HepG2 (cell line): ENCODE data around the gene N4BP2. TPM values are rescaled to one million over a fixed set of nuclear protein-coding genes. Genes with fewer than 3 reads are reported as not detected.
A peak's percentile ranks its signal among the peaks of the same experiment; 100 is the strongest.

Experiments
- ATAC-seq: fragments of 200-7000 bp; cut with Tn5 transposase; 3 replicates; pipeline ENCODE4 v1.9.1; 2020; ENCODE audit warnings: mild to moderate bottlenecking, moderate library complexity
- BruUV-seq: library from RNA; stranded (reverse); fragments of 400-500 nt; replicated peaks from 2 replicates; lab custom pipeline; 2021; lab: Mats Ljungman, UMichigan
- CTCF ChIA-PET: fragments of 300-600 bp; formaldehyde crosslinking; extraction: SDS; loops from one replicate; lab custom pipeline; 2021; ENCODE audit warnings: low total read pairs, inconsistent platforms, low intra/inter-chr PET ratio; lab: Yijun Ruan, JAX
- POLR2A ChIA-PET: fragments of 350-600 bp; sonication (Branson Sonifier 250); formaldehyde crosslinking; loops from one replicate; lab custom pipeline; 2020; ENCODE audit warnings: antibody characterized with exemption, inconsistent platforms; lab: Yijun Ruan, JAX
- DNase-seq: peaks from one replicate; pipeline ENCODE4 v3.0.0-alpha.2; 2015; ENCODE audit warnings: low spot score
- FAIRE-seq: peaks from 3 replicates; lab custom pipeline; 2011; peaks lifted over from hg19 to GRCh38; lab: Jason Lieb, UNC
- H2AFZ ChIP-seq: one replicate; pipeline ENCODE4 v1.6.1; 2011; ENCODE audit warnings: low read length, inconsistent platforms
- H3K27ac ChIP-seq: fragments of 300-600 bp; 3 replicates; pipeline ENCODE4 v1.8.0; 2011; ENCODE audit warnings: mixed run types, mild to moderate bottlenecking, mixed read lengths, low read length, inconsistent platforms; ENCODE audit not compliant: insufficient read depth; ENCODE audit errors: extremely low read length
- H3K27me3 ChIP-seq, 2 experiments: fragments of 200-600 bp in 1 of 2; 2 replicates in 1 of 2; 3 replicates in 1 of 2; pipeline versions ENCODE4 v1.6.0 to v1.8.0; 2011; ENCODE audit warnings: low read length in 2 of 2, mild to moderate bottlenecking in 2 of 2, moderate library complexity in 2 of 2, inconsistent platforms in 1 of 2; ENCODE audit not compliant: insufficient read depth in 2 of 2, control insufficient read depth in 1 of 2
- H3K36me3 ChIP-seq, 2 experiments: fragments of 200-600 bp in 1 of 2; replicated peaks in 1 of 2; 2 replicates in 1 of 2; 3 replicates in 1 of 2; pipeline versions ENCODE4 v1.5.1 to v1.8.0; 2011; ENCODE audit warnings: low read length in 2 of 2, inconsistent platforms in 1 of 2; ENCODE audit not compliant: insufficient read depth in 2 of 2, control insufficient read depth in 1 of 2
- H3K4me1 ChIP-seq: 2 replicates; pipeline ENCODE4 v1.5.1; 2012; ENCODE audit warnings: low read length, inconsistent platforms; ENCODE audit not compliant: insufficient read depth
- H3K4me2 ChIP-seq: 2 replicates; pipeline ENCODE4 v1.6.0; 2011; ENCODE audit warnings: low read depth, low read length, inconsistent platforms
- H3K4me3 ChIP-seq, 3 experiments: fragments of 200-600 bp in 1 of 3; sonication (generic), shearing (Covaris generic) in 1 of 3; replicated peaks in 1 of 3; 2 replicates each; pipeline ENCODE4 v1.5.1; 2011 to 2016; ENCODE audit warnings: low read length in 3 of 3, inconsistent platforms in 2 of 3, low read depth in 2 of 3, mild to moderate bottlenecking in 2 of 3, control low read depth in 1 of 3, mixed read lengths in 1 of 3; ENCODE audit not compliant: insufficient read depth in 1 of 3
- H3K79me2 ChIP-seq: one replicate; pipeline ENCODE4 v1.6.1; 2011; ENCODE audit warnings: low read length, inconsistent platforms; ENCODE audit not compliant: insufficient read depth
- H3K9ac ChIP-seq: 2 replicates; pipeline ENCODE4 v1.6.0; 2011; ENCODE audit warnings: mild to moderate bottlenecking, low read depth, low read length, inconsistent platforms; ENCODE audit not compliant: insufficient read depth
- H3K9me3 ChIP-seq: 2 replicates; pipeline ENCODE4 v1.5.1; 2012; ENCODE audit warnings: mild to moderate bottlenecking, low read length
- H4K20me1 ChIP-seq: 2 replicates; pipeline ENCODE4 v1.6.0; 2011; ENCODE audit warnings: inconsistent platforms, mild to moderate bottlenecking, low read length, moderate library complexity; ENCODE audit not compliant: insufficient read depth
- CHD2 ChIP-seq: IDR thresholded peaks from 2 replicates; pipeline ENCODE4 v1.6.1; 2011; ENCODE audit warnings: low read depth, low read length, improper control_type of control experiment
- ELF4 ChIP-seq: sonication (generic); formaldehyde crosslinking; IDR thresholded peaks from 2 replicates; pipeline ENCODE4 v1.5.0; 2020; ENCODE audit warnings: missing genetic modification reagents, mild to moderate bottlenecking, moderate library complexity, borderline replicate concordance
- SALL1 ChIP-seq: sonication (generic); formaldehyde crosslinking; IDR thresholded peaks from 2 replicates; pipeline ENCODE4 v1.8.0; 2022; ENCODE audit warnings: mild to moderate bottlenecking, missing genetic modification reagents
- SAP130 ChIP-seq: IDR thresholded peaks from 2 replicates; pipeline ENCODE4 v1.6.1; 2016; ENCODE audit warnings: low read depth
- SRY ChIP-seq: sonication (generic); formaldehyde crosslinking; IDR thresholded peaks from 2 replicates; pipeline ENCODE4 v1.8.0; 2022; ENCODE audit warnings: mild to moderate bottlenecking, missing genetic modification reagents
- ZNF660 ChIP-seq: sonication (generic); formaldehyde crosslinking; IDR thresholded peaks from 2 replicates; pipeline ENCODE4 v1.5.1; 2020; ENCODE audit warnings: mild to moderate bottlenecking, low read depth, missing genetic modification reagents, borderline replicate concordance
- WGBS: methylation state at CpG from one replicate; pipeline ENCODE4 v1.1.6; 2017; ENCODE audit warnings: low lambda C conversion rate; 5-methylcytosine and 5-hydroxymethylcytosine counted together
- in situ Hi-C: cut with HindIII; loops from 2 replicates; pipeline ENCODE4 v1.10.0; 2017; ENCODE audit warnings: low pct_unique_long_range_greater_than_20kb; ENCODE audit not compliant: extremely low pct_ligation_motif_present
- intact Hi-C: fragments of 100-400 bp; cut with micrococcal nuclease; formaldehyde crosslinking; loops from one replicate; pipeline ENCODE4 v1.10.0; 2022; ENCODE audit not compliant: unreplicated experiment
- polyA plus RNA-seq, 8 experiments: library from polyadenylated mRNA; depleted of rRNA in 3 of 8; stranded (reverse) in 7 of 8; unstranded in 1 of 8; fragments of >200 nt; fragmentation: Illumina TruSeq in 4 of 8; extraction: Trizol in 4 of 8; gene quantifications; 2 replicates each; pipeline versions ENCODE4 v1.2.1 to v1.2.3, GENCODE V29; 2011 to 2016; ENCODE audit warnings: low read depth in 4 of 8, missing spikeins in 1 of 8, mixed read lengths in 1 of 8; ENCODE audit not compliant: insufficient read depth in 1 of 8
- total RNA-seq, 5 experiments: library from RNA; depleted of rRNA; stranded (reverse); fragments of >200 nt; fragmentation: Illumina TruSeq; extraction: Trizol; gene quantifications; 2 replicates each; pipeline ENCODE4 v1.2.3, GENCODE V29; 2016; ENCODE audit warnings: low read depth in 1 of 5
- TF ChIP-seq, protein P1 (sequence below): sonication (generic); formaldehyde crosslinking; IDR thresholded peaks from 2 replicates; pipeline ENCODE4 v1.5.1; 2020; ENCODE audit warnings: missing genetic modification reagents, mild to moderate bottlenecking, borderline replicate concordance
- TF ChIP-seq, protein P2 (sequence below): sonication (generic); formaldehyde crosslinking; conservative IDR thresholded peaks from 2 replicates; pipeline ENCODE4 v1.4.0; 2020; ENCODE audit warnings: mild to moderate bottlenecking, missing genetic modification reagents, moderate library complexity
- TF ChIP-seq, protein P3 (sequence below): sonication (generic); formaldehyde crosslinking; IDR thresholded peaks from 2 replicates; pipeline ENCODE4 v1.4.0; 2020; ENCODE audit warnings: mild to moderate bottlenecking, missing genetic modification reagents
- TF ChIP-seq, protein P4 (sequence below): IDR thresholded peaks from 2 replicates; pipeline ENCODE4 v1.6.1; 2016; ENCODE audit warnings: missing compliant biosample characterization, missing genetic modification reagents, borderline replicate concordance

The N4BP2 gene
- total and polyA plus RNA-seq, 2 of the 13 experiments (the other 11 are each of a cell fraction or from before 2014, with no cell fraction given), result 5.6 to 12.9 TPM

DNA sequence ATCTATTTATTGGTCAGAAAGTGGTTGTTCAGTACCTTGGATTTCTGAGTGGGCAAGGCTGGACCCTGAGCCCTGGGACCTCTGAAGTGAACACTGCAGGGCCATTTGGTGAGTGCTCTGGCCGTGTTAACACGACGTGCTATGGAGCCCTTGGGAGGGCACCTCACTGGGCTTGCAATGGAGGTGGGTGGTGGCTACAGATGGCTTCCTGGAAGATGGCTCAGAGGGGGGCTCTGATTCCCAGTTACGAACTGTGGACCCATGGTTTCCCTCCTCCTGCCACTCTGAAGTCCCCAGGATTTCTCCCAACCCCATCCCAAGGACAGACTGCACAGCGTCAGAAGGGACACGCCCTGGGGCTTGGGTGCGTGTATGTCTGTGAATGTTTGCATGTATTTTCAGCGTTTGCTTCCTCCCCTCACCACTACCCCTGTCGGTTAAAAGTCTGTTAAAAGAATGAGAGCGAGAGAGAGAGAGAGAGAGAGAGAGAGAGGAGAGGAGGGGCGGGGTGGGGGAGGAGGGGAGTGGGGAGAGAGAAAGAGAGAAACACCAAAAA is 136.4 kb downstream of the N4BP2 start:
- H3K9me3 ChIP-seq, result no peaks in the 10 kb centered on the region
- ATAC-seq, result peak; percentile 76
- H2AFZ ChIP-seq, result no peak overlapping the region
- peak; percentile 7 for DNase-seq
- no peaks in the 10 kb centered on the region for H3K79me2 ChIP-seq
- CTCF ChIA-PET, result no interaction called here
- in situ Hi-C loops (no loop called here), intact Hi-C loops (no loop called here)
- 38% methylated on average over 7 of the region's 11 CpGs for WGBS
- H3K36me3 ChIP-seq, result no peaks in the 10 kb centered on the region
- no peak overlapping the region for H3K9ac ChIP-seq
- peaks cover 70% of the 10 kb centered on the region for H3K4me1 ChIP-seq
- POLR2A ChIA-PET, result no interaction called here
- no peaks in the 10 kb centered on the region; a peak in 1 of 5 replicates for H3K27me3 ChIP-seq
- peak overlapping the region in 1 of 3 experiments; percentile 39; a peak in 2 of 6 replicates for H3K4me3 ChIP-seq
- FAIRE-seq, result no peak
- BruUV-seq, result no TSS peak
- H3K4me2 ChIP-seq, result peak overlapping the region; percentile 82
- no peaks in the 10 kb centered on the region for H4K20me1 ChIP-seq
- peak overlapping the region; percentile 76 for H3K27ac ChIP-seq
- TF ChIP-seq CHD2, result no peak
- TF ChIP-seq SRY, result no peak
- TF ChIP-seq, protein P1, sequence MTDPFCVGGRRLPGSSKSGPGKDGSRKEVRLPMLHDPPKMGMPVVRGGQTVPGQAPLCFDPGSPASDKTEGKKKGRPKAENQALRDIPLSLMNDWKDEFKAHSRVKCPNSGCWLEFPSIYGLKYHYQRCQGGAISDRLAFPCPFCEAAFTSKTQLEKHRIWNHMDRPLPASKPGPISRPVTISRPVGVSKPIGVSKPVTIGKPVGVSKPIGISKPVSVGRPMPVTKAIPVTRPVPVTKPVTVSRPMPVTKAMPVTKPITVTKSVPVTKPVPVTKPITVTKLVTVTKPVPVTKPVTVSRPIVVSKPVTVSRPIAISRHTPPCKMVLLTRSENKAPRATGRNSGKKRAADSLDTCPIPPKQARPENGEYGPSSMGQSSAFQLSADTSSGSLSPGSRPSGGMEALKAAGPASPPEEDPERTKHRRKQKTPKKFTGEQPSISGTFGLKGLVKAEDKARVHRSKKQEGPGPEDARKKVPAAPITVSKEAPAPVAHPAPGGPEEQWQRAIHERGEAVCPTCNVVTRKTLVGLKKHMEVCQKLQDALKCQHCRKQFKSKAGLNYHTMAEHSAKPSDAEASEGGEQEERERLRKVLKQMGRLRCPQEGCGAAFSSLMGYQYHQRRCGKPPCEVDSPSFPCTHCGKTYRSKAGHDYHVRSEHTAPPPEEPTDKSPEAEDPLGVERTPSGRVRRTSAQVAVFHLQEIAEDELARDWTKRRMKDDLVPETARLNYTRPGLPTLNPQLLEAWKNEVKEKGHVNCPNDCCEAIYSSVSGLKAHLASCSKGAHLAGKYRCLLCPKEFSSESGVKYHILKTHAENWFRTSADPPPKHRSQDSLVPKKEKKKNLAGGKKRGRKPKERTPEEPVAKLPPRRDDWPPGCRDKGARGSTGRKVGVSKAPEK (CRISPR knock-in tag), result 0 out of 2 replicates have a peak, but pooled peaks have one; percentile 36
- peak; percentile 22; the same call in 1 of the 2 replicates for TF ChIP-seq SALL1 (CRISPR knock-in tag)
- no peak for TF ChIP-seq ZNF660 (CRISPR knock-in tag)
- no peak for TF ChIP-seq SAP130
- TF ChIP-seq, protein P2, sequence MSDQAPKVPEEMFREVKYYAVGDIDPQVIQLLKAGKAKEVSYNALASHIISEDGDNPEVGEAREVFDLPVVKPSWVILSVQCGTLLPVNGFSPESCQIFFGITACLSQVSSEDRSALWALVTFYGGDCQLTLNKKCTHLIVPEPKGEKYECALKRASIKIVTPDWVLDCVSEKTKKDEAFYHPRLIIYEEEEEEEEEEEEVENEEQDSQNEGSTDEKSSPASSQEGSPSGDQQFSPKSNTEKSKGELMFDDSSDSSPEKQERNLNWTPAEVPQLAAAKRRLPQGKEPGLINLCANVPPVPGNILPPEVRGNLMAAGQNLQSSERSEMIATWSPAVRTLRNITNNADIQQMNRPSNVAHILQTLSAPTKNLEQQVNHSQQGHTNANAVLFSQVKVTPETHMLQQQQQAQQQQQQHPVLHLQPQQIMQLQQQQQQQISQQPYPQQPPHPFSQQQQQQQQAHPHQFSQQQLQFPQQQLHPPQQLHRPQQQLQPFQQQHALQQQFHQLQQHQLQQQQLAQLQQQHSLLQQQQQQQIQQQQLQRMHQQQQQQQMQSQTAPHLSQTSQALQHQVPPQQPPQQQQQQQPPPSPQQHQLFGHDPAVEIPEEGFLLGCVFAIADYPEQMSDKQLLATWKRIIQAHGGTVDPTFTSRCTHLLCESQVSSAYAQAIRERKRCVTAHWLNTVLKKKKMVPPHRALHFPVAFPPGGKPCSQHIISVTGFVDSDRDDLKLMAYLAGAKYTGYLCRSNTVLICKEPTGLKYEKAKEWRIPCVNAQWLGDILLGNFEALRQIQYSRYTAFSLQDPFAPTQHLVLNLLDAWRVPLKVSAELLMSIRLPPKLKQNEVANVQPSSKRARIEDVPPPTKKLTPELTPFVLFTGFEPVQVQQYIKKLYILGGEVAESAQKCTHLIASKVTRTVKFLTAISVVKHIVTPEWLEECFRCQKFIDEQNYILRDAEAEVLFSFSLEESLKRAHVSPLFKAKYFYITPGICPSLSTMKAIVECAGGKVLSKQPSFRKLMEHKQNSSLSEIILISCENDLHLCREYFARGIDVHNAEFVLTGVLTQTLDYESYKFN (CRISPR knock-in tag), result 0 out of 2 replicates have a peak, but pooled peaks have one; percentile 18
- TF ChIP-seq, protein P3, sequence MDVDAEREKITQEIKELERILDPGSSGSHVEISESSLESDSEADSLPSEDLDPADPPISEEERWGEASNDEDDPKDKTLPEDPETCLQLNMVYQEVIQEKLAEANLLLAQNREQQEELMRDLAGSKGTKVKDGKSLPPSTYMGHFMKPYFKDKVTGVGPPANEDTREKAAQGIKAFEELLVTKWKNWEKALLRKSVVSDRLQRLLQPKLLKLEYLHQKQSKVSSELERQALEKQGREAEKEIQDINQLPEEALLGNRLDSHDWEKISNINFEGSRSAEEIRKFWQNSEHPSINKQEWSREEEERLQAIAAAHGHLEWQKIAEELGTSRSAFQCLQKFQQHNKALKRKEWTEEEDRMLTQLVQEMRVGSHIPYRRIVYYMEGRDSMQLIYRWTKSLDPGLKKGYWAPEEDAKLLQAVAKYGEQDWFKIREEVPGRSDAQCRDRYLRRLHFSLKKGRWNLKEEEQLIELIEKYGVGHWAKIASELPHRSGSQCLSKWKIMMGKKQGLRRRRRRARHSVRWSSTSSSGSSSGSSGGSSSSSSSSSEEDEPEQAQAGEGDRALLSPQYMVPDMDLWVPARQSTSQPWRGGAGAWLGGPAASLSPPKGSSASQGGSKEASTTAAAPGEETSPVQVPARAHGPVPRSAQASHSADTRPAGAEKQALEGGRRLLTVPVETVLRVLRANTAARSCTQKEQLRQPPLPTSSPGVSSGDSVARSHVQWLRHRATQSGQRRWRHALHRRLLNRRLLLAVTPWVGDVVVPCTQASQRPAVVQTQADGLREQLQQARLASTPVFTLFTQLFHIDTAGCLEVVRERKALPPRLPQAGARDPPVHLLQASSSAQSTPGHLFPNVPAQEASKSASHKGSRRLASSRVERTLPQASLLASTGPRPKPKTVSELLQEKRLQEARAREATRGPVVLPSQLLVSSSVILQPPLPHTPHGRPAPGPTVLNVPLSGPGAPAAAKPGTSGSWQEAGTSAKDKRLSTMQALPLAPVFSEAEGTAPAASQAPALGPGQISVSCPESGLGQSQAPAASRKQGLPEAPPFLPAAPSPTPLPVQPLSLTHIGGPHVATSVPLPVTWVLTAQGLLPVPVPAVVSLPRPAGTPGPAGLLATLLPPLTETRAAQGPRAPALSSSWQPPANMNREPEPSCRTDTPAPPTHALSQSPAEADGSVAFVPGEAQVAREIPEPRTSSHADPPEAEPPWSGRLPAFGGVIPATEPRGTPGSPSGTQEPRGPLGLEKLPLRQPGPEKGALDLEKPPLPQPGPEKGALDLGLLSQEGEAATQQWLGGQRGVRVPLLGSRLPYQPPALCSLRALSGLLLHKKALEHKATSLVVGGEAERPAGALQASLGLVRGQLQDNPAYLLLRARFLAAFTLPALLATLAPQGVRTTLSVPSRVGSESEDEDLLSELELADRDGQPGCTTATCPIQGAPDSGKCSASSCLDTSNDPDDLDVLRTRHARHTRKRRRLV (CRISPR knock-in tag), result no peak
- TF ChIP-seq, protein P4, sequence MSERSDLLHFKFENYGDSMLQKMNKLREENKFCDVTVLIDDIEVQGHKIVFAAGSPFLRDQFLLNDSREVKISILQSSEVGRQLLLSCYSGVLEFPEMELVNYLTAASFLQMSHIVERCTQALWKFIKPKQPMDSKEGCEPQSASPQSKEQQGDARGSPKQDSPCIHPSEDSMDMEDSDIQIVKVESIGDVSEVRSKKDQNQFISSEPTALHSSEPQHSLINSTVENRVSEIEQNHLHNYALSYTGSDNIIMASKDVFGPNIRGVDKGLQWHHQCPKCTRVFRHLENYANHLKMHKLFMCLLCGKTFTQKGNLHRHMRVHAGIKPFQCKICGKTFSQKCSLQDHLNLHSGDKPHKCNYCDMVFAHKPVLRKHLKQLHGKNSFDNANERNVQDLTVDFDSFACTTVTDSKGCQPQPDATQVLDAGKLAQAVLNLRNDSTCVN (CRISPR knock-in tag), result no peak
- TF ChIP-seq ELF4, result 0 out of 2 replicates have a peak, but pooled peaks have one; percentile 8
